EL (cell line): Measurements from ENCODE around the gene FARP2.
A peak's percentile ranks its signal among the peaks of the same experiment; 100 is the strongest.

Experiments
- DNase-seq: peaks from one replicate; pipeline ENCODE4 v3.0.0-alpha.2; 2016

The FARP2 gene

GRCh38 chr2:241535871-241536655, 180.0 kb downstream of the FARP2 start:
- DNase-seq, result no peak

DNA sequence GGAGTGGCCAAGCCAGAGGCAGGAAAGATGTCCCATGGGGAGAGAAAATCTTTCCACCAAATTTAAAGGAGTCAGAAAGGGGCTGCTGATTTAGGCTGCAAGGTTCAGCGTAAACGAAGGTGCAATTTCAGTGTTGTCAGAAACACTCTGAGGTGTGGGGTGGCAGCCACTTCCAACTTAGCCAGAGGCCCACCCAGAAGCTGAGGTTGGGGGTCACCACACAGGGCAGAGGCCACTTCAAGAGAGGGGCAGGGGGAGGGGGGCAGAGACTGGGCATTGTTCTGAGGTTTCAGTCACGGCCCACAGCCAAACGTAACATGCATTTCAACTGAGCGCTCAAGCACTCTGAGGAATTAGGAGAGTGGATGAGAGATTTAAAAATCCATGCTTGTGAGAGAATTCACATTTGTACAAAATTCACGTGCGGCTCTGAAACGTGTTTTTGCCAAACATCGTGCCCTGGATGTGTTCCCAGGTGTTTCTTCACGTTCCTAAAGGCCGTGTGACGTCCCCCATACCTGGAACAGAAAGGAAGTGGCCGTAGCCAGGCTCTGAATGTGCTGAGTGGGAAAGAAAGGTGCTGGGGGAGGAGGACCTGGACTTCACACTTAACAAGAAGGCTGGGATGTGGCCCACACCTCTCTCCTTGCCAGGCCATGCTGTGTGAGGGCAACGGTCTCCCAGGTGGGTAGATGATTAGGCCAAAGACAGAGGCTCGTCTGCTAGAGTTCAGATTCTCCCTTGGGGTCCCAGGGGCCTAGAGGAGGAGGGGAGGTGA, 182.9 kb downstream of the FARP2 start:
- DNase-seq, result no peak

- DNase-seq, result no peak
Observed at GRCh38 chr2:241539616-241540374, 183.7 kb downstream of the FARP2 start.

DNA sequence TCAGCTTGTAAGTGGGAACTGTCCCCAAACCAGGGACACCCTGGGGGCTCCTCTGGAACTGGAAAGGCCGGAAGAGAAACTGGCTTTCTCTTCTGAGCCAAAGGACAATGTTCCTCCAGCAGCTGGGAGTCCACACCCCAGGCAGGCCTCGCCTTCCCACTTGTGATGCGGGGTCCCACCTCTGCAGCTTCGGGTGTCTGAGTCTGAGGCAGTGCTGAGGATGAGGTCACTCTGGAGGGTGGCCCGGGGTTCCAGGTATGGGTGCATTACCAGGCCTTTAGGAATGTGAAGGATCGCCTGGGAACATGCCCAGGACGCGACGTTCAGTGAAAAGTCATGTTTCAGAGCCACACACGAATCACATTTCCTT, 184.3 kb downstream of the FARP2 start:
- peak; percentile 25 for DNase-seq

GRCh38 chr2:241540771-241541561, 184.9 kb downstream of the FARP2 start:
- DNase-seq, result peak; percentile 66

DNA sequence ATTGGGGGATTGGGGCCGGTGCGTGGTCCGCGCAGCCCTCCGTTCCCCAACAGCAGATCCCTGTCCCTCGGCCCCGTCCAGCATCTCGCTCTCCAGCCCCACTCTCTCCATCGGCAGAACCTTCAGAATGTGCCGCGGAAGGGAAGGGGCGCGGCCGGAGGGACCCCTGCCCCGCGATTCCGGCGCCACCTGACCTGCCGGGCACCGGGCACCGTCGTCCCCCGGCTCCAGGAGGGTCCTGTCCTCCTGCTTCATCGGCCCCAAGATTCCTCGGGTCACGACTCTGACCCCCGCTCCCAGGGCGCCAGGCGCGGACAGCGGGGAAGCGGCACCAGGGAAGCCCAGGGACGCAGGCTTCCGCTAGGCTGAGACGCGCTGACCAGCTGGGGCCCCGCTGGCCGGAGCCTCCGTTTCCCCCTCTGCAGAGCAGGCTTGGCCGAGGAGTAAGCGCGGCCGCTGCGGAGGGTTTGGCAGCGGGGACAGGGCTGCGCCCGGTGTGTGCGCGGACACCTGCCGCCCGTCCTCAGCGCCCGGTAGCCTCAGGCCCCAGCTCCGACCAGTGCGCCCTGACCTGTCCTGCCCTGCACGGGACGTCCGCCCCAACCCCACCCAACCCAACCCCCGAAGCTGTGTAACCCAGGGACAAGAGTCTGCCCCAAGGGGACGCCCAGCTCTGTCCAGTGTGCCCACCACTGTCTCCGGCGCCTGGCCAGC, 185.6 kb downstream of the FARP2 start:
- DNase-seq, result no peak

DNA sequence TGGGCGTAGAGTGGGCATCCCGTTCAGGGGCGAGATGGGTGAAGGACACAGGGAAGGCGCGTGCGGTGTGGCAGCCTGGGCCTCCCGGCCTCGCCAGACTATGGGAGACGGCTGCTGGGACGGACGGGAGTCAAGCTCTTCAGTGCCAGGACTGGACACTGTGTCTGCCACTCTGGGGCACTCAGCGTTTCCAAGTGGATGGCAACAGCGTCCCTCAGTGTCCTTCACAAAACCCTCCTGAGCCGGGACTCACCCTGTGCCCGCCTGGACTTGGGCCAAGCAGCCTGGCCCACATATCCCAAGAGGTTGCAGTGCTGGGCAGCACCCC, 186.2 kb downstream of the FARP2 start:
- DNase-seq, result no peak
